ENCODE data around the gene C9orf85.

GRCh38 chr9:71936066-71936465, 24.6 kb downstream of the C9orf85 start:
- TF ChIP-seq POLR2AphosphoS5 (IDR thresholded peaks at IDR 0.05) (no peak), CTCF (IDR thresholded peaks at IDR 0.05) (no peak)
